ENCODE results near the gene RAB31. TPM values are rescaled to one million over a fixed set of nuclear protein-coding genes. Genes with fewer than 3 reads are reported as not detected.

Gene RAB31
- total and polyA plus RNA-seq, 3 donors from 2014 or later = 75.9 to 110 (median 81.5) TPM

GRCh38 chr18:9724797-9725585 lies 16.9 kb downstream of the RAB31 start:
- no peak for DNase-seq
- Histone ChIP-seq H3K4me1 (no peaks in the 10 kb centered on the region), H3K9me3 (no peaks in the 10 kb centered on the region), H3K27ac (no peak overlapping the region), H3K36me3 (ENCODE audit: low read depth, missing control alignments) (no peaks in the 10 kb centered on the region), H3K27me3 (no peaks in the 10 kb centered on the region), H3K4me3 (no peak overlapping the region)
- no peak for TF ChIP-seq CTCF (IDR thresholded peaks at IDR 0.05)
- TF ChIP-seq POLR2A (IDR thresholded peaks at IDR 0.05) = no peak
- 94 to 97% methylated on average over 2 to 5 of the region's 5 CpGs for WGBS, 2 donors
- intact Hi-C loops (cut with DNase I; ENCODE audit: low total_unique reads) = no loop called here

- Histone ChIP-seq H3K9me3 (no peaks in the 10 kb centered on the region), H3K27me3 (no peaks in the 10 kb centered on the region), H3K4me3 (no peak overlapping the region), H3K4me1 (no peaks in the 10 kb centered on the region), H3K27ac (no peak overlapping the region), H3K36me3 (ENCODE audit: low read depth, missing control alignments) (no peaks in the 10 kb centered on the region)
- TF ChIP-seq CTCF (IDR thresholded peaks at IDR 0.05) = no peak
- TF ChIP-seq POLR2A (IDR thresholded peaks at IDR 0.05) = no peak
- intact Hi-C loops (cut with DNase I; ENCODE audit: low total_unique reads) = no loop called here
- DNase-seq = no peak
- WGBS, 2 donors = 86 to 88% methylated on average over 5 of the region's 5 CpGs
These were observed 18.1 kb downstream of the RAB31 start for GRCh38 chr18:9726175-9726574.

GRCh38 chr18:9726936-9727335 lies 18.8 kb downstream of the RAB31 start:
- no peak overlapping the region for H3K4me3 ChIP-seq
- TF ChIP-seq POLR2A (IDR thresholded peaks at IDR 0.05) = no peak
- no peak for TF ChIP-seq CTCF (IDR thresholded peaks at IDR 0.05)
- no peaks in the 10 kb centered on the region for H3K9me3 ChIP-seq
- 66 to 67% methylated on average over 2 of the region's 2 CpGs for WGBS, 2 donors
- H3K27me3 ChIP-seq = no peaks in the 10 kb centered on the region
- no peaks in the 10 kb centered on the region for H3K4me1 ChIP-seq
- DNase-seq = no peak
- H3K36me3 ChIP-seq (ENCODE audit: low read depth, missing control alignments) = no peaks in the 10 kb centered on the region
- intact Hi-C loops (cut with DNase I; ENCODE audit: low total_unique reads) = no loop called here
- no peak overlapping the region for H3K27ac ChIP-seq

GRCh38 chr18:9730786-9731185 lies 22.7 kb downstream of the RAB31 start:
- Histone ChIP-seq H3K9me3 (no peaks in the 10 kb centered on the region), H3K4me3 (no peak overlapping the region), H3K27ac (no peak overlapping the region), H3K4me1 (no peaks in the 10 kb centered on the region), H3K27me3 (no peaks in the 10 kb centered on the region), H3K36me3 (ENCODE audit: low read depth, missing control alignments) (no peaks in the 10 kb centered on the region)
- no peak for DNase-seq
- 95% methylated on average over 3 to 4 of the region's 4 CpGs for WGBS, 2 donors
- TF ChIP-seq CTCF (IDR thresholded peaks at IDR 0.05) (no peak), POLR2A (IDR thresholded peaks at IDR 0.05) (no peak)
- intact Hi-C loops (cut with DNase I; ENCODE audit: low total_unique reads) = no loop called here

GRCh38 chr18:9731380-9731779 lies 23.3 kb downstream of the RAB31 start:
- no peak for DNase-seq
- intact Hi-C loops (cut with DNase I; ENCODE audit: low total_unique reads) = no loop called here
- H3K4me1 ChIP-seq = no peaks in the 10 kb centered on the region
- 87 to 91% methylated on average over 5 of the region's 5 CpGs for WGBS, 2 donors
- TF ChIP-seq POLR2A (IDR thresholded peaks at IDR 0.05) = no peak
- no peak for TF ChIP-seq CTCF (IDR thresholded peaks at IDR 0.05)
- no peaks in the 10 kb centered on the region for H3K36me3 ChIP-seq (ENCODE audit: low read depth, missing control alignments)
- no peak overlapping the region for H3K27ac ChIP-seq
- H3K9me3 ChIP-seq = no peaks in the 10 kb centered on the region
- H3K4me3 ChIP-seq = no peak overlapping the region
- no peaks in the 10 kb centered on the region for H3K27me3 ChIP-seq

All from testis (tissue), 3 donors.